DND-41 (cell line): ENCODE measurements around the gene JDP2.

ENCODE experiments used
- ATAC-seq: fragments of 200-7000 bp; cut with Tn5 transposase; 3 replicates; pipeline ENCODE4 v1.9.1; 2021; ENCODE audit warnings: low read depth; ENCODE audit not compliant: insufficient read depth
- DNase-seq: peaks from one replicate; pipeline ENCODE4 v3.0.0-alpha.2; 2020
- H2AFZ ChIP-seq: 2 replicates; pipeline ENCODE4 v1.6.0; 2012; ENCODE audit warnings: low read depth, low read length
- H3K27ac ChIP-seq: 2 replicates; pipeline ENCODE4 v1.5.1; 2012; ENCODE audit warnings: low read length, inconsistent platforms
- H3K27me3 ChIP-seq: fragments of 200-600 bp; sonication (generic); 2 replicates; pipeline ENCODE4 v1.6.0; 2012; ENCODE audit warnings: low read length, mild to moderate bottlenecking, inconsistent platforms; ENCODE audit not compliant: insufficient read depth, poor library complexity
- H3K36me3 ChIP-seq: 2 replicates; pipeline ENCODE4 v1.5.1; 2012; ENCODE audit warnings: low read length, inconsistent platforms; ENCODE audit not compliant: insufficient read depth
- H3K4me1 ChIP-seq: 2 replicates; pipeline ENCODE4 v1.5.1; 2012; ENCODE audit warnings: mild to moderate bottlenecking, low read length; ENCODE audit not compliant: insufficient read depth
- H3K4me2 ChIP-seq: 2 replicates; pipeline ENCODE4 v1.6.0; 2012; ENCODE audit warnings: mild to moderate bottlenecking, moderate library complexity, low read length, inconsistent platforms; ENCODE audit not compliant: insufficient read depth
- H3K4me3 ChIP-seq, 2 experiments: fragments of 200-600 bp in 1 of 2; shearing (Covaris generic) in 1 of 2; 2 replicates each; pipeline ENCODE4 v1.5.1; 2012 to 2016; ENCODE audit warnings: inconsistent platforms in 2 of 2, low read length in 2 of 2, mild to moderate bottlenecking in 2 of 2, low read depth in 1 of 2, moderate library complexity in 1 of 2
- H3K79me2 ChIP-seq: 2 replicates; pipeline ENCODE4 v1.6.0; 2012; ENCODE audit warnings: low read length, inconsistent platforms; ENCODE audit not compliant: insufficient read depth
- H3K9ac ChIP-seq: 2 replicates; pipeline ENCODE4 v1.6.0; 2012; ENCODE audit warnings: low read depth, mild to moderate bottlenecking, inconsistent platforms, low read length, moderate library complexity
- H3K9me3 ChIP-seq: 2 replicates; pipeline ENCODE4 v1.5.1; 2012; ENCODE audit warnings: low read length, moderate library complexity, mild to moderate bottlenecking, inconsistent platforms; ENCODE audit not compliant: insufficient read depth, severe bottlenecking
- H4K20me1 ChIP-seq: 2 replicates; pipeline ENCODE4 v1.6.0; 2012; ENCODE audit warnings: low read length; ENCODE audit not compliant: insufficient read depth
- CTCF ChIP-seq: IDR thresholded peaks from 2 replicates; pipeline ENCODE4 v1.5.1; 2012; ENCODE audit warnings: borderline replicate concordance, low read length, moderate library complexity, mild to moderate bottlenecking; ENCODE audit not compliant: poor library complexity, severe bottlenecking; ENCODE audit errors: extremely low read depth
- EZH2 ChIP-seq: IDR thresholded peaks from 3 replicates; pipeline ENCODE4 v1.6.1; 2012; ENCODE audit warnings: borderline replicate concordance, low read depth, mild to moderate bottlenecking, moderate library complexity, low read length, inconsistent platforms; ENCODE audit not compliant: severe bottlenecking

JDP2 gene

GRCh38 chr14:75389679-75390078 is 38.1 kb upstream of the JDP2 start:
- no peaks in the 10 kb centered on the region for H3K9me3 ChIP-seq
- H3K27me3 ChIP-seq: peaks cover 26% of the 10 kb centered on the region
- no peak overlapping the region for H3K27ac ChIP-seq
- DNase-seq: no peak
- peaks cover 3% of the 10 kb centered on the region; the same call in 1 of the 2 replicates for H4K20me1 ChIP-seq
- no peak overlapping the region for H3K4me3 ChIP-seq
- no peak overlapping the region for H3K4me2 ChIP-seq
- no peaks in the 10 kb centered on the region for H3K4me1 ChIP-seq
- no peak overlapping the region for H3K9ac ChIP-seq
- no peak overlapping the region for H2AFZ ChIP-seq
- no peak for TF ChIP-seq CTCF
- no peak for TF ChIP-seq EZH2
- ATAC-seq: no peak
- H3K79me2 ChIP-seq: no peaks in the 10 kb centered on the region
- H3K36me3 ChIP-seq: no peaks in the 10 kb centered on the region

GRCh38 chr14:75390183-75390582 is 37.6 kb upstream of the JDP2 start:
- H3K27me3 ChIP-seq: peaks cover 26% of the 10 kb centered on the region

GRCh38 chr14:75391953-75392352 is 35.9 kb upstream of the JDP2 start:
- no peaks in the 10 kb centered on the region for H3K36me3 ChIP-seq
- H3K4me2 ChIP-seq: no peak overlapping the region
- peaks cover 3% of the 10 kb centered on the region; the same call in 1 of the 2 replicates for H4K20me1 ChIP-seq
- H3K9ac ChIP-seq: no peak overlapping the region
- no peak for ATAC-seq
- H3K27ac ChIP-seq: no peak overlapping the region
- H3K4me3 ChIP-seq: no peak overlapping the region
- H3K27me3 ChIP-seq: peaks cover 26% of the 10 kb centered on the region
- no peak for TF ChIP-seq EZH2
- no peak for DNase-seq
- no peaks in the 10 kb centered on the region for H3K9me3 ChIP-seq
- H3K4me1 ChIP-seq: no peaks in the 10 kb centered on the region
- H2AFZ ChIP-seq: no peak overlapping the region
- no peaks in the 10 kb centered on the region for H3K79me2 ChIP-seq

More at GRCh38 chr14:75390183-75390582, 37.6 kb upstream of the JDP2 start:
- Histone ChIP-seq H2AFZ (no peak overlapping the region), H3K4me1 (no peaks in the 10 kb centered on the region), H3K36me3 (no peaks in the 10 kb centered on the region), H3K79me2 (no peaks in the 10 kb centered on the region), H4K20me1 (peaks cover 3% of the 10 kb centered on the region; the same call in 1 of the 2 replicates), H3K9me3 (no peaks in the 10 kb centered on the region), H3K4me3 (no peak overlapping the region), H3K4me2 (no peak overlapping the region), H3K9ac (no peak overlapping the region), H3K27ac (no peak overlapping the region)
- no peak for DNase-seq
- ATAC-seq: no peak
- TF ChIP-seq EZH2: no peak
- TF ChIP-seq CTCF: no peak

GRCh38 chr14:75392686-75393641 is 34.9 kb upstream of the JDP2 start:
- H3K36me3 ChIP-seq: no peaks in the 10 kb centered on the region
- no peak overlapping the region for H3K4me2 ChIP-seq
- H3K27ac ChIP-seq: no peak overlapping the region
- no peaks in the 10 kb centered on the region for H3K4me1 ChIP-seq
- H3K9ac ChIP-seq: no peak overlapping the region
- no peak for DNase-seq
- no peak for ATAC-seq
- no peak overlapping the region for H3K4me3 ChIP-seq
- H3K27me3 ChIP-seq: peaks cover 24% of the 10 kb centered on the region
- H2AFZ ChIP-seq: no peak overlapping the region
- H4K20me1 ChIP-seq: peaks cover 3% of the 10 kb centered on the region; the same call in 1 of the 2 replicates
- no peaks in the 10 kb centered on the region for H3K9me3 ChIP-seq
- no peaks in the 10 kb centered on the region for H3K79me2 ChIP-seq
- TF ChIP-seq EZH2 (no peak), CTCF (no peak)
